Right ventricle myocardium inferior (tissue), 1 donor: Measurements from ENCODE around the gene UCP2. TPM values are rescaled to one million over a fixed set of nuclear protein-coding genes. Genes with fewer than 3 reads are reported as not detected.
"Not testable (repeated sequence)": the region's sequence is repeated elsewhere in the genome, so short reads cannot be mapped to it uniquely, and the experiment has no call there.

Source experiments
- ATAC-seq: fragments of 200-7000 bp; cut with Tn5 transposase; one replicate; pipeline ENCODE4 v1.9.1; 2020; ENCODE audit warnings: mild to moderate bottlenecking, moderate library complexity
- DNase-seq: peaks from one replicate; pipeline ENCODE4 v3.0.0; 2021; ENCODE audit errors: missing footprints
- intact Hi-C: fragments of 100-400 bp; cut with DNase I; formaldehyde crosslinking; loops from one replicate; pipeline ENCODE4 v1.11.0; 2022
- total RNA-seq: library from RNA; stranded (reverse); fragmentation: NEBNext Ultra II Directional; extraction: Animal tissue kit (Norgen Biotek cat#: 25700); gene quantifications from one replicate; pipeline ENCODE4 v1.2.1, GENCODE V29; 2021
- donor health status: DM: no; HTN: yes; CAD: no; lungs with severe emphysema.

Gene UCP2
- total RNA-seq, 1 donor from 2014 or later, result 36.4 TPM

GRCh38 chr11:73957654-73958361 lies 24.8 kb downstream of the UCP2 start:
- intact Hi-C loops, result no loop called here
- DNase-seq (no peak), ATAC-seq (no peak)

- intact Hi-C loops, result no loop called here
- ATAC-seq (no peak), DNase-seq (no peak)
These were observed 25.6 kb downstream of the UCP2 start for GRCh38 chr11:73956876-73957653.

- intact Hi-C loops, result no loop called here
- ATAC-seq (no peak), DNase-seq (no peak)
These were observed 30.8 kb downstream of the UCP2 start for GRCh38 chr11:73951797-73952196.

GRCh38 chr11:73950869-73951710 lies 31.6 kb downstream of the UCP2 start, which contains the start of gene DNAJB13:
DNAJB13 (plus strand) TSS chr11:73951026; CDS start chr11:73951070, 44 bp downstream.
- intact Hi-C loops, result no loop called here
- no peak for DNase-seq
- no peak for ATAC-seq

- ATAC-seq (no peak), DNase-seq (no peak)
- intact Hi-C loops, result no loop called here
These were observed 32.7 kb downstream of the UCP2 start for GRCh38 chr11:73949912-73950311.

GRCh38 chr11:73949246-73949645 lies 33.4 kb downstream of the UCP2 start:
- DNase-seq, result no peak
- no peak for ATAC-seq
- intact Hi-C loops, result no loop called here

GRCh38 chr11:73946798-73947458 lies 35.7 kb downstream of the UCP2 start:
- ATAC-seq (no peak), DNase-seq (no peak)
- intact Hi-C loops, result no loop called here

- ATAC-seq (no peak), DNase-seq (no peak)
- intact Hi-C loops, result no loop called here
These were observed 37.2 kb downstream of the UCP2 start for GRCh38 chr11:73945396-73945795.

- DNase-seq, result no peak
- ATAC-seq, result no peak
- intact Hi-C loops, result no loop called here
These were observed 37.7 kb downstream of the UCP2 start for GRCh38 chr11:73944901-73945300.

GRCh38 chr11:73944085-73944484 lies 38.6 kb downstream of the UCP2 start:
- no peak for DNase-seq
- intact Hi-C loops, result no loop called here
- ATAC-seq, result no peak

- no peak for DNase-seq
- no peak for ATAC-seq
- intact Hi-C loops, result no loop called here
These were observed 40.6 kb downstream of the UCP2 start for GRCh38 chr11:73942010-73942409.

GRCh38 chr11:73940801-73941570 lies 41.7 kb downstream of the UCP2 start:
- no peak for DNase-seq
- intact Hi-C loops, result no loop called here
- ATAC-seq, result no peak

- no peak for ATAC-seq
- intact Hi-C loops, result no loop called here
- DNase-seq, result no peak
These were observed 43.5 kb downstream of the UCP2 start for GRCh38 chr11:73939096-73939495.

- DNase-seq, ATAC-seq, intact Hi-C loops: not testable (repeated sequence)
These were observed 46.6 kb downstream of the UCP2 start for GRCh38 chr11:73936047-73936446.

- intact Hi-C loops, result no loop called here
- ATAC-seq (no peak), DNase-seq (no peak)
These were observed 49.9 kb downstream of the UCP2 start for GRCh38 chr11:73932781-73933180.

GRCh38 chr11:73931951-73932350 lies 50.7 kb downstream of the UCP2 start:
- ATAC-seq (no peak), DNase-seq (no peak)
- intact Hi-C loops, result no loop called here

- no peak for DNase-seq
- intact Hi-C loops, result no loop called here
- no peak for ATAC-seq
These were observed 51.5 kb downstream of the UCP2 start for GRCh38 chr11:73931039-73931645.

GRCh38 chr11:73929388-73929787 lies 53.3 kb downstream of the UCP2 start:
- no peak for DNase-seq
- intact Hi-C loops, result no loop called here

More at GRCh38 chr11:73929388-73929787, 53.3 kb downstream of the UCP2 start:
- no peak for ATAC-seq
